ENCODE measurements around the gene ATAD2B. TPM values are rescaled to one million over a fixed set of nuclear protein-coding genes. Genes with fewer than 3 reads are reported as not detected.

Gene ATAD2B
- total and polyA plus RNA-seq, 2 of the 8 experiments (the other 6 are each of a cell fraction or from before 2014, with no cell fraction given) = 3.4 to 16.1 TPM

DNA sequence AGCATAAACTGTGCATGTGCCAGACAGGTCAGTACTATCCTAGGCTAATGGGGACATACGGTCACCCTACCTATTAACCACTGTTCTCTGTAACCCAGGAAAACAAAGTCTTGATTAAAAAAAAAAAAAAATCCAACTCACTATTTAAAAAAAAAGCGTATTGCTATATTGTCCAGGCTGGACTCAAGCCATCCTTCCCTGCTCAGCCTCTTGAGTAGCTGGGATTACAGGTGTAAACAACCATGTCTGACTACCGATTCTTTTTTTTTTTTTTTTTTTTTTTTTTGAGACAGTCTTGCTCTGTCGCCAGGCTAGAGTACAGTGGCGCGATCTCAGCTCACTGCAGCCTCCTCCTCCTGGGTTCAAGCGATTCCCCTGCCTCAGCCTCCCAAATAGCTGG, 11.6 kb downstream of the ATAD2B start:
- Histone ChIP-seq H3K56ac (replicated peaks; ENCODE audit: insufficient read length, low read depth, low read length) (no peak overlapping the region), H3K79me2 (ENCODE audit: control insufficient read depth in 1 of 2, insufficient read depth in 2 of 2, low read length in 2 of 2) (peaks cover 7 to 73% of the 10 kb centered on the region in 2 experiments; a peak in 3 of 4 replicates), H2BK15ac (ENCODE audit: low read length) (no peak overlapping the region), H3K4me2 (ENCODE audit: insufficient read depth in 1 of 2, low read depth in 2 of 2, low read length in 2 of 2) (no peak overlapping the region), H2BK5ac (ENCODE audit: low read depth, low read length) (no peak overlapping the region), H2BK12ac (ENCODE audit: low read depth, low read length) (no peak overlapping the region), H3K9me3 (ENCODE audit: insufficient read depth in 2 of 2, low read depth in 1 of 2, low read length in 1 of 2) (no peaks in the 10 kb centered on the region), H3K36me3 (ENCODE audit: control insufficient read depth in 2 of 4, insufficient read depth in 4 of 4, low read length in 3 of 4) (no peaks in the 10 kb centered on the region), H2BK120ac (replicated peaks; ENCODE audit: low read depth, low read length) (no peak overlapping the region), H3K79me1 (ENCODE audit: low read depth, low read length) (no peaks in the 10 kb centered on the region; the same call in none of the 2 replicates), H3K27me3 (replicated peaks in 1 of 4; ENCODE audit: control insufficient read depth in 3 of 4, extremely low read depth in 1 of 4, insufficient read depth in 3 of 4, low read length in 3 of 4) (no peaks in the 10 kb centered on the region), H3K14ac (ENCODE audit: insufficient read length) (no peak overlapping the region), H4K5ac (ENCODE audit: insufficient read length, low read depth, low read length) (no peak overlapping the region), H3K4me3 (ENCODE audit: extremely low read depth in 1 of 4, insufficient read depth in 2 of 4, low read depth in 3 of 4, low read length in 4 of 4) (no peak overlapping the region), H3K23ac (ENCODE audit: insufficient read length) (no peak overlapping the region), H3K9ac (replicated peaks in 1 of 4; ENCODE audit: extremely low read depth in 1 of 4, low read depth in 3 of 4, low read length in 3 of 4) (no peak overlapping the region), H2AK5ac (ENCODE audit: low read depth, low read length) (no peak overlapping the region), H3K23me2 (ENCODE audit: low read depth, low read length) (no peaks in the 10 kb centered on the region), H4K91ac (replicated peaks; ENCODE audit: insufficient read length, low read length) (no peak overlapping the region), H3K18ac (ENCODE audit: extremely low read depth, low read length) (no peak overlapping the region), H4K8ac (ENCODE audit: extremely low read depth, insufficient read depth, low read length) (no peak overlapping the region), H3K4me1 (replicated peaks in 1 of 4; ENCODE audit: control insufficient read depth in 3 of 4, insufficient read depth in 4 of 4, low read length in 3 of 4) (peaks cover 0 to 5% (median 2%) of the 10 kb centered on the region in 4 experiments; a peak in 4 of 7 replicates), H3K4ac (replicated peaks; ENCODE audit: insufficient read length, low read depth, low read length) (no peak overlapping the region), H3K27ac (ENCODE audit: low read depth, low read length) (no peak overlapping the region), H2BK20ac (ENCODE audit: low read length) (no peak overlapping the region), H4K20me1 (replicated peaks in 1 of 2; ENCODE audit: control insufficient read depth in 1 of 2, insufficient read depth in 2 of 2, low read length in 2 of 2) (peaks cover 2 to 3% of the 10 kb centered on the region in 2 experiments), H2AFZ (ENCODE audit: low read length) (no peak overlapping the region)
- CTCF ChIA-PET (ENCODE audit: partially characterized antibody) = interaction anchor here (0.6 to 1.7 kb wide), 4 partner anchors 10 to 629 kb away, joined by 3 to 4 read pairs (median 3); no protein-coding TSS in a partner anchor
- FAIRE-seq (no peak), DNase-seq (ENCODE audit: low read depth in 1 of 2, low spot score in 2 of 2) (no peak)
- TF ChIP-seq TBP (IDR thresholded peaks at IDR 0.05; ENCODE audit: low read depth, low read length) = no peak
- TF ChIP-seq NRF1 (IDR thresholded peaks at IDR 0.05; ENCODE audit: low read depth, low read length) = no peak
- TF ChIP-seq SP1 (IDR thresholded peaks at IDR 0.05; ENCODE audit: low read depth, low read length) = no peak
- TF ChIP-seq JUN (IDR thresholded peaks at IDR 0.05; ENCODE audit: low read depth, low read length) = no peak
- TF ChIP-seq, protein P1, sequence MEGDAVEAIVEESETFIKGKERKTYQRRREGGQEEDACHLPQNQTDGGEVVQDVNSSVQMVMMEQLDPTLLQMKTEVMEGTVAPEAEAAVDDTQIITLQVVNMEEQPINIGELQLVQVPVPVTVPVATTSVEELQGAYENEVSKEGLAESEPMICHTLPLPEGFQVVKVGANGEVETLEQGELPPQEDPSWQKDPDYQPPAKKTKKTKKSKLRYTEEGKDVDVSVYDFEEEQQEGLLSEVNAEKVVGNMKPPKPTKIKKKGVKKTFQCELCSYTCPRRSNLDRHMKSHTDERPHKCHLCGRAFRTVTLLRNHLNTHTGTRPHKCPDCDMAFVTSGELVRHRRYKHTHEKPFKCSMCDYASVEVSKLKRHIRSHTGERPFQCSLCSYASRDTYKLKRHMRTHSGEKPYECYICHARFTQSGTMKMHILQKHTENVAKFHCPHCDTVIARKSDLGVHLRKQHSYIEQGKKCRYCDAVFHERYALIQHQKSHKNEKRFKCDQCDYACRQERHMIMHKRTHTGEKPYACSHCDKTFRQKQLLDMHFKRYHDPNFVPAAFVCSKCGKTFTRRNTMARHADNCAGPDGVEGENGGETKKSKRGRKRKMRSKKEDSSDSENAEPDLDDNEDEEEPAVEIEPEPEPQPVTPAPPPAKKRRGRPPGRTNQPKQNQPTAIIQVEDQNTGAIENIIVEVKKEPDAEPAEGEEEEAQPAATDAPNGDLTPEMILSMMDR (IDR thresholded peaks at IDR 0.05; ENCODE audit: control extremely low read depth in 1 of 3, insufficient read depth in 1 of 3, low read depth in 1 of 3, low read length in 3 of 3) = no peak
- WGBS, 2 experiments (ENCODE audit: extremely low coverage in 1 of 2, insufficient coverage in 1 of 2, insufficient read length in 1 of 2, insufficient replicate concordance in 2 of 2, low coverage in 1 of 2, low lambda C conversion rate in 2 of 2, missing lambda C conversion rate in 1 of 2) = 97% methylated on average over 4 of the region's 7 CpGs; no CpG with 5 or more reads in 1 of the 2 experiments
- POLR2A ChIA-PET (ENCODE audit: partially characterized antibody) = interaction anchor here (1.4 kb wide), 1 partner anchor 12 kb away, joined by 7 read pairs; the partner anchor contains the start of gene ATAD2B

All from H1 (cell line).